GM19324 (cell line): Measurements from ENCODE around the gene UNK.
"Not testable (repeated sequence)": the region's sequence is repeated elsewhere in the genome, so short reads cannot be mapped to it uniquely, and the experiment has no call there.

Experiments
- ATAC-seq: cut with Tn5 transposase; IDR thresholded peaks from one replicate; pipeline ENCODE4 v1.9.1; 2021; ENCODE audit warnings: mild to moderate bottlenecking, moderate library complexity; ENCODE audit not compliant: unreplicated experiment, low FRiP score

The UNK gene

DNA sequence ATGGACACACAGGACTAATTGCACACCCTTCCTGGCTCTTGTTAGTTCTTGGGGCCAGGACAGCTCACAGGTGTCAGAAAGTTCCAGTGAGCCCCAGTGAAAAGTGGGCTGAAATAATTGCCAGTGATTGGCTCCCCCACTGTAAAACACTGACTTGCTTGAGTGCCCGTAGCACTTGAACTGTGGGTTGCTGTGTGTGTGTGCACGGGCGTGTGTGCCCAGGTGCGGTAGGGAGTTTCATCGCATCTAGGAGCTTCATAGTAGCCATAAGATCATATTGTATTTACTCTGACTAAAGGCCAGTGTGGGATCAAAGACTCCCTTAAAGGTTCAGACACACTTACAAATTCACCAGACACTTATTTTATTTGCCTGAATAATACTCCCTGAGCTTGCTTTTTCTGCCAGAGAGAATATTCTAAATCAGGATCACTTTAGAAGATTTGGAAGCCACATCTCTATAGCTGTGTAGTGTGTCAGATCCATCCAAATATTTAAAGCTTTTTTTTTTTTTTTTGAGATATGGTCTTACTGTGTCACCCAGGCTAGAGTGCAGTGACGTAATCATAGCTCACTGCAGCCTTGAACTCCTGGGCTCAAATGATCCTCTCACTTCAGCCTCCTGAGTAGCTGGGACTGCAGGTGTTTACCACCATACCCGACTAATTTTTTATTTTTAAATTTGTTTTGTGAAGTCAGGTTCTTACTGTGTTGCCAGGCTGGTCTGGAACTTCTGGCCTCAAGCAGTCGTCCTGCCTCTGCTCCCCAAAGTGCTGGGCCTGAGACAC is 11.4 kb downstream of the UNK start:
- no peak for ATAC-seq

DNA sequence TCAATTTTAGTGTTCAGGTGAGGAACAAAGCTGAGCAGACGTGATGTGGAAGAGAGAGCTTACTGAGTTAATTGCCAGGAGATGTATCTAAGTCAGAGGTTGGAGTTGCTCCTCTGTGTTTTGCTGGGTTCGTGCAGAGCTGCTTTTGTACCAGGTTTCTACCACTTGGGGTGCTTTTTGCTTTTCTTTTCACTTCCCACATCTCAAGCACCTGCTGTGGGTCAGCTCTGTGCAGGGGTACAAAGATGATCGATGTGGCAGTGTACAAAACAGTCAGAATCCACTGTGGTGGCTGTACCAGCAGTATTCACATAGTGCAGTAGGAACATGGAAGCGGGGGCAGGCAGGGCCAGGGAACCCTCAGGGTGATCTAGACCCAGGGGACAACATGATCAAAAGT is 14.8 kb downstream of the UNK start:
- ATAC-seq, result no peak

DNA sequence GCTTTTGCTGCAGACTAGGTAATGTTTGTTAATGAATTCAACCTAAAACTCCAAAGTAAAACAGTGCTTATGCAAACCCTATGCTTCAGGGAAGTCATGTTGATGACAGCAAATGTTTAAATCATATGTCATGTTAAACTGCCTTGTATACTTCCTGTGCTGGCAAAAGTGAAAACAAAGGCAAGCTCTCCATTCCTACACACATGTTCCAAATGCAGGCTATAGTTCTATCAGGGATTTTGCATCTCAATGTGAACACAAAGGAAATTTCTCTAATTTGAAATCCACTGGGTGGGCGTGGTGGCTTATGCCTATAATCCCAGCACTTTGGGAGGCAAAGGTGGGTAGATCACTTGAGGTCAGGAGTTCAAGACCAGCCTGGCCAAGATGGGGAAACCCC is 19.3 kb downstream of the UNK start:
- no peak for ATAC-seq

DNA sequence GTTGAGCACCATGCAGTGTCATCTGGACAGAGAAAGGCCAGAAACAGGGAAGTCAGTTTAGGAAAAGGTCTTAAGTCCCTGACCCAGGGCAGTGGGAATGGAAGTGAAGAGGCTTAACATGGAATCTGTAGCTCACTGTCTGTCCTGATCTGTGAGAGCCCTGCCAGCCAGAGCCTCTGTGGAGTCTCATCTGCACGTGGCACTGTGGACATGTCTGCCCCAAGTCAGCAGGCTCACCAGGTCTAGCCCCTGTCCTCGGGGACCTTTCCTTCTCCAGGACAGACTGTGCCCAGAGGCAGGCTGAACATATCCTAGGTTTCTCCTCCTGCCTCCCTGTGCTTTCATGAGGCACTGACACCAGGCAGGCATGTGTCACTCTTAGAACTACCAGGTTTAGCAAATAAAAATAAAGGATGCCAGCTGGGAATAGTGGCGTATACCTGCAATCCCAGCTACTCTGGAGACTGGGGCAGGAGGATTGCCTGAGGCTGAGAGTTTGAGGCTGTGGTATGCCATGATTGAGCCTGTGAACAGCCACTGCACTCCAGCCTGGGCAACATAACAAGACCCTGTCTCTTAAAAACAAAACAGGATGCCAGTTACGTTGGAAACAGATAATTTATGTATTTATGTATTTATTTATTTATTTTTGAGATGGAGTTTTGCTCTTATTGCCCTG is 22.4 kb downstream of the UNK start:
- ATAC-seq, result no peak

DNA sequence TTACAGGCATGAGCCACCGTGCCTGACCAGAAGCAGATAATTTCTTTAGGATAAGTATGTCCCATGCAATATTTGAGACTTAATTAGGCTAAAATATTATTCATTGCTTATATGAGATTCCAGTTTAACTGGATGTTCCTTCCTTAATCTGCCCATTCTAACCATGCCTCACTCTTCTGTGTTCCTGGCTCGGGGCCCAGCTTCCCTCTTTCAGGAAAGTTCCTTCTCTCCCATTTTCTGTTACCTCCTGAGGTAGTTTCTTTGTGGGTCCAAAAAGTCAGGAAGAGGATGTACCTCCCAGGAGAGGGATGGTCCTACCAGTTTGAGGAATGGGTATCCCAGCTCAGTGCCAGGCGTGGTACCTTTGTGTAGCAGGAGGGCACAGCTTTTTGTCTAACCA is 23.3 kb downstream of the UNK start:
- ATAC-seq, result no peak

- ATAC-seq, result no peak
Measured at GRCh38 chr17:75808549-75808904, 23.9 kb downstream of the UNK start.

DNA sequence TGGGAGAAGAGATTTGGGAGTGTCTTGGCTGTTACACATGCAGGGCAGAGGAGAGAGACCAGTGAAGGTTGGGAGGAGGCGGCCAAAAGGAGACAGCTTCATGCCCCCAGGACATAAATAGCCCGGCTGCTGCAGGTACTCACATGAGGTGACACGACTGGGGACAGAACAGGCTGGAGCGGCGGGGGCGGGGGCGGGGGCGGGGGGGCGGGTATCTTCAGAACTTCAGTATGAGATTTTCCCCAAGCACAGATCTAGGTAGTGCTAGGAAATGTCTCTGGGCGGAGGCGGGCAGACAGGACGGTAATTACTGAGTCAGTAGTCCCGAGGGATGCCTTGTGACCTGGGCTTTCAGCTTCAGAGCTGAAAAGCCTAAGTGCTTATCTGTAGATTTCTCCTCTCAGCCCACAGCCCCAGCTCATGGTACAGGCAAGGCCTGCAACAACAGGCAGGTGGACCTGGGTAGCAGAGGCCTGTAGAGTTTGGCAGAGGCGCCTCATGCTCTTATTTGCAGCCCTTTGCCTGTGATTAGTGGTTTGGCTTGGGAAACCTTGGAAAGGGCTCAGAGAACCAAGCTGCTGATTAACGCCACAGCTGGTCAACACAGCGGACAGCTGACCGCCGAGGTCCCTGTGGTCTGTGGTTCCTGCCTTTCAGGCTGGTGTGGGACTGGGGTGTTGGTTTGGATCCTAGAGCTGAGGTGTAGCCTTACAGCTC is 24.5 kb downstream of the UNK start:
- no peak for ATAC-seq

DNA sequence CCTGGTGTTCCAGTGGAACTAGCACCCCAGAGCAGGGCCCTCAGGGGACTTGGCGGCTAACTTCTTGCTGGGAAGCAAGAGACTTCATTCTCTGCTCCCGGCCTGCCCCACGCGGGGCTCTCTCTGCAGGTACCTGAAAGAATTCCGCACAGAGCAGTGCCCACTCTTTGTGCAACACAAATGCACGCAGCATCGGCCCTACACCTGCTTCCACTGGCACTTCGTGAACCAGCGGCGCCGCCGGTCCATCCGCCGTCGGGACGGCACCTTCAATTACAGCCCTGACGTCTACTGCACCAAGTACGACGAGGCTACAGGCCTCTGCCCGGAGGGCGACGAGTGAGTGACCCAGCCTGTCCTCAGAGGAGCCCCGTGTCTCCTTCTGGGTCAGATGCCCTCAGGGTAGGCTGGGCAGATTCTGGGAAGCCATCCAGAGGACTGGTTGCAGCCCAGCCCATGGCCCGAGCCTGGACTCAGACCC is 25.1 kb downstream of the UNK start:
- no peak for ATAC-seq

DNA sequence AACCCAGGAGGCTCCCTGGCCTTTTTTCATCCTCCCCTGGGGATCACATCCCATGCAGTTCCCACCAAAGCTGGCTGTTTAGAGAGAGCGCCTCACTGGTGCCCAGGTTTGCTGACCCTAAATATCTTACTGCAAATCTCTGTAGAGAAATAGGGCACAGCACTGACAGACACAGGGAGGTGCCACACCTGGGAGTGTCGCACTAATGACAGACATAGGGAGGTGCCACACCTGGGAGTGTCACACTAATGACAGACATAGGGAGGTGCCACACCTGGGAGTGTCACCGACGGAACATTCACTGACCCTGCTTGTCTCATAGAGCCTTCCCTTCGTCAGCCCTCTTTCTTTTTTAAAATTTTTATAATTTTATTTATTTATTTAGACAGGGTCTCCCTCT is 25.6 kb downstream of the UNK start:
- no peak for ATAC-seq

DNA sequence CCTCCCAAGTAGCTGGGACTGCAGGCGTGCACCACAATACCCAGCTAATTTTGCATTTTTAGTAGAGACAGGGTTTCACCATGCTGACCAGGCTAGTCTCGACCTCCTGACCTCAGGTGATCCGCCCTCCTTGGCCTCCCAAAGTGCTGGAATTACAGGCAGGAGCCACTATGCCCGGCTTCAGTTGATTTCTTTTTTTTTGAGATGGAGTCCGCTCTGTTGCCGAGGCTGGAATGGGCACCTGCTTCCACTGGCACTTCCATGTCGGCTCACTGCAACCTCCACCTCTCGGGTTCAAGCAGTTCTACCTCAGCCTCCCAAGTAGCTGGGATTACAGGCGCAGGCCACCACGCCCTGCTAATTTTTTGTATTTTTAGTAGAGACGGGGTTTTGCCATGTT is 26.1 kb downstream of the UNK start:
- not testable (repeated sequence) for ATAC-seq

- no peak for ATAC-seq
Measured at GRCh38 chr17:75811174-75811573, 26.6 kb downstream of the UNK start.

DNA sequence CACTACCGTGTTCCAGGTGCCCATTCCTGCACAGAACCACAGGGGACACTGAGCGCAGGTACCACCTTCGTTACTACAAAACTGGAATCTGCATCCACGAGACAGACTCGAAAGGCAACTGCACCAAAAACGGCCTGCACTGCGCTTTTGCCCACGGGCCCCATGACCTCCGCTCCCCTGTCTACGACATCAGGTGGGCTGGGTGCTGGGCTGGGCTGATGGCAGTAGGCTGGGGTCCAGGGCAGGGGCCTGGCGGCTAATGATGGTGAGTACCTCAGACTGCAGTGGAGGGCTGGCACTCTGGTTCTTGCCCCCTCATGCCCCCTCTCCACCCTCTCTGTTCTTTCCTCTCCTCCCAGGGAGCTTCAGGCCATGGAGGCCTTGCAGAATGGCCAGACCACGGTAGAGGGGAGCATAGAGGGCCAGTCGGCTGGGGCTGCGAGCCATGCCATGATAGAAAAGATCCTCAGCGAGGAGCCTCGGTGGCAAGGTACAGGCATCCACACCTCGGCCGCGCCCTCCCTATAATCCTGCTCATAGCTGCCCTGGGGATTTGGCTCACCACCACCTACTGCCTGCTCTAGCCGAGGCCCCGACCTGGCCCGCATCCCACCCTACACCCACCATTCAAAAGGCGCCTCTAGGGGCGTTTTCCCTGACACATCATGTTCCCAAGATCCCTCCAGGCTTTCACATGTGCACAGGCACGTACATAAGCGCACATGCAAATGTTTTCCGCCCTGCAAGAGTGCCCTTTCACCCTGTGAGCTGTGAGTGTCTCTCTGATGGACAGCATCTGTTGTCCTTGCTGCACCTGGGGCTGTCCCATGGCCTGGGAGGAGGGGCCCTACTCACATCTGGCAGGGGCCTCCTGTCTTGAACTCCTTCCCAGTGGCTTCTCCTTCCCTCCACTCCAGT is 27.7 kb downstream of the UNK start:
- ATAC-seq, result no peak

- no peak for ATAC-seq
Measured at GRCh38 chr17:75813081-75814020, 28.7 kb downstream of the UNK start.

DNA sequence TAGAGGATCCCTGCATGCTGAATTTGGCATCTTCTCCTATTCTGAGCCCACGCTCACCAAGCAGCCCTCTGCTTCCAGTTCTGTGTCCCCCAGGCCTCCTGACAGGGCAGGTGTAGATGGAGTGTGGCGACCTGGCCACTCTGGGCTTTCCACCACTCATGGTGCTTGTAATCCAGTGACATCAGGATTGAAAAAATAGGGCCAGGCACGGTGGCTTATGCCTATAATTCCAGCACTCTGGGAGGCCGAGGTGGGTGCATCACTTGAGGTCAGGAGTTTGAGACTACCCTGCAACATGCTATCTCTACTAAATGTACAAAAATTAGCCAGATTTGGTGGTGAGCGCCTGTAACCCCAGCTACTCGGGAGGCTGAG is 29.4 kb downstream of the UNK start:
- no peak for ATAC-seq

GRCh38 chr17:75814900-75815373 is 30.3 kb downstream of the UNK start:
- no peak for ATAC-seq

GRCh38 chr17:75815399-75815798 is 30.8 kb downstream of the UNK start:
- ATAC-seq, result no peak

- no peak for ATAC-seq
Measured at GRCh38 chr17:75816693-75817092, 32.1 kb downstream of the UNK start.

DNA sequence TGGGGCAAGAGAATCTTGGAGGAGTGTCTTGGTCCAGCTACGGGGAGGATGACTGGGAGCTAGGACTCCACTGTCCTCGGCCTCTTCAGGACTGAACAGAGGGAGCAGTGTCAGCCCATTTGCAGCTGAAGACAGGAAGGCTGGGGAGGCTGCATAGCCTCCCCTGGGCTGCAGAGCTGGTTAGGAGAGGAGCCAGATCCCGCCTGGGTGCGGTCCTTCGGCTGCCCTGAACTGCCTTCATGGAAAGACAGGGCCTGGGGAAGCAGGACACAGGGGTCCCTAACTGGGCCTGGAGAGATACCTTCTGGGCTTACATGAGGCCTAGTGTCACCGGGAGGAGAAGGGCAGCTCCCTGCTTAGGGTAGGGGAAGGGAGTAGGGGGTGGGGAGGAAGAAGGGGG is 33.0 kb downstream of the UNK start:
- no peak for ATAC-seq

- ATAC-seq, result no peak
Measured at GRCh38 chr17:75818326-75818885, 33.8 kb downstream of the UNK start.
